ENCODE results near the gene PREX1. TPM values are rescaled to one million over a fixed set of nuclear protein-coding genes. Genes with fewer than 3 reads are reported as not detected.

The PREX1 gene
- total and polyA plus RNA-seq, 4 donors: 29.5 to 121 (median 69.3) TPM

GRCh38 chr20:48676795-48677460, 150.9 kb downstream of the PREX1 start:
- H3K36me3 ChIP-seq (ENCODE audit: control insufficient read depth in 4 of 4, insufficient read depth in 4 of 4, low read length in 4 of 4): peaks cover 0 to 41% (median 0%) of the 10 kb centered on the region in 4 donors
- TF ChIP-seq, protein P1, sequence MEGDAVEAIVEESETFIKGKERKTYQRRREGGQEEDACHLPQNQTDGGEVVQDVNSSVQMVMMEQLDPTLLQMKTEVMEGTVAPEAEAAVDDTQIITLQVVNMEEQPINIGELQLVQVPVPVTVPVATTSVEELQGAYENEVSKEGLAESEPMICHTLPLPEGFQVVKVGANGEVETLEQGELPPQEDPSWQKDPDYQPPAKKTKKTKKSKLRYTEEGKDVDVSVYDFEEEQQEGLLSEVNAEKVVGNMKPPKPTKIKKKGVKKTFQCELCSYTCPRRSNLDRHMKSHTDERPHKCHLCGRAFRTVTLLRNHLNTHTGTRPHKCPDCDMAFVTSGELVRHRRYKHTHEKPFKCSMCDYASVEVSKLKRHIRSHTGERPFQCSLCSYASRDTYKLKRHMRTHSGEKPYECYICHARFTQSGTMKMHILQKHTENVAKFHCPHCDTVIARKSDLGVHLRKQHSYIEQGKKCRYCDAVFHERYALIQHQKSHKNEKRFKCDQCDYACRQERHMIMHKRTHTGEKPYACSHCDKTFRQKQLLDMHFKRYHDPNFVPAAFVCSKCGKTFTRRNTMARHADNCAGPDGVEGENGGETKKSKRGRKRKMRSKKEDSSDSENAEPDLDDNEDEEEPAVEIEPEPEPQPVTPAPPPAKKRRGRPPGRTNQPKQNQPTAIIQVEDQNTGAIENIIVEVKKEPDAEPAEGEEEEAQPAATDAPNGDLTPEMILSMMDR (IDR thresholded peaks at IDR 0.05; ENCODE audit: control extremely low read depth, extremely low read depth): no peak
- 79 to 82% methylated on average over 12 of the region's 12 CpGs for WGBS, 2 donors
- ATAC-seq (ENCODE audit: insufficient read depth, low FRiP score) (no peak), DNase-seq (no peak)
- H3K9me3 ChIP-seq (ENCODE audit: control insufficient read depth in 4 of 4, insufficient read depth in 3 of 4, low read length in 3 of 4): no peaks in the 10 kb centered on the region
- no peak overlapping the region for H3K9ac ChIP-seq (ENCODE audit: insufficient read depth in 1 of 2, low read length in 2 of 2)
- no peaks in the 10 kb centered on the region for H3K27me3 ChIP-seq (ENCODE audit: control insufficient read depth in 3 of 3, insufficient read depth in 3 of 3, low read length in 2 of 3)
- no peak overlapping the region for H3K27ac ChIP-seq (ENCODE audit: low read depth in 1 of 2, low read length in 1 of 2)
- no peak overlapping the region for H3K4me3 ChIP-seq
- peaks cover 0 to 5% (median 3%) of the 10 kb centered on the region in 5 donors for H3K4me1 ChIP-seq (ENCODE audit: control insufficient read depth in 5 of 5, insufficient read depth in 5 of 5, low read length in 5 of 5)

DNA sequence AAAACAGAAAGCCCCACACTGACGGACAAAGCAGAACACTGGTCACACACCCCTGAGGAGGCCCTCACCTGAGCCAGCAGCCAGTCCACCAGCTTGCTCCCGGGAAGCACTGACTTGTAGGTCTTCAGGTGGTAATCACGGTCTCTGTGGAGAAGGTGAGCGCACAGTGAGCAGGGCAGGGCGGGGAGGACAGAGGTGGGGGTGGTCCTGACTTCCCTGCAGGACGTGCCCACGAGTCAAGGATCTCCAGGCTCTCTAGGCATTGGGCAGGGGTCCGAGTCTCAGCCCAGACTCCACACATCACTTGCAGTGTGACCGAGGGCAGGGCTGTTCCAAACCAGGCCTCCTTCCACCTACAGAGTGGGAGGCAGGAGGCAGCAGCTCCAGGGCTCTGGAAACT, 151.7 kb downstream of the PREX1 start:
- Histone ChIP-seq H3K27me3 (ENCODE audit: control insufficient read depth in 3 of 3, insufficient read depth in 3 of 3, low read length in 2 of 3) (peaks cover 0 to 4% (median 0%) of the 10 kb centered on the region in 3 donors), H3K4me1 (ENCODE audit: control insufficient read depth in 5 of 5, insufficient read depth in 5 of 5, low read length in 5 of 5) (no peaks in the 10 kb centered on the region), H3K9ac (ENCODE audit: insufficient read depth in 1 of 2, low read length in 2 of 2) (no peak overlapping the region), H3K4me3 (no peak overlapping the region), H3K9me3 (ENCODE audit: control insufficient read depth in 4 of 4, insufficient read depth in 3 of 4, low read length in 3 of 4) (no peaks in the 10 kb centered on the region), H3K27ac (ENCODE audit: low read depth in 1 of 2, low read length in 1 of 2) (no peak overlapping the region), H3K36me3 (ENCODE audit: control insufficient read depth in 4 of 4, insufficient read depth in 4 of 4, low read length in 4 of 4) (peaks cover 0 to 40% (median 0%) of the 10 kb centered on the region in 4 donors)
- ATAC-seq (ENCODE audit: insufficient read depth, low FRiP score): no peak
- WGBS, 2 donors: 93 to 95% methylated on average over 9 of the region's 9 CpGs
- DNase-seq: no peak
- TF ChIP-seq, protein P1 (IDR thresholded peaks at IDR 0.05; ENCODE audit: control extremely low read depth, extremely low read depth): no peak

DNA sequence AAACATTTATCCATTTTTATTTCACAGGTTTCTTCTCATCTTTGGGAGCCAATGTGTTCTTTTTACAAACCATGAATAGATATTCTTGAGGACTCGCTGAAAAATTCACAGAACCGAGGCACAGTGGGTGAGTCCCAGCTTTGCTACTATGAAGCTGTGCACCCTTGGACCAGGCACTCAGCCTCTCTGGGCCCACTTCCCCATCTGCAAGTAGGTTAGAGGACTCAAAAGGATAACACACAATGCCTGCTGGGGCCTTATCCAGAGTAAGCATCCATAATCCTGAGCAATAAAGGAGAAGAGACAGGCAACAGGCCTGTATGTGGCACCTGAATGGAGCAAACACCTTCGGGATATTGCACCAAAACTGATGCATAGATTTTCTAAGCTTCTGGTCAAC, 153.3 kb downstream of the PREX1 start:
- Histone ChIP-seq H3K4me1 (ENCODE audit: control insufficient read depth in 5 of 5, insufficient read depth in 5 of 5, low read length in 5 of 5) (peaks cover 0 to 6% (median 2%) of the 10 kb centered on the region in 5 donors), H3K9me3 (ENCODE audit: control insufficient read depth in 4 of 4, insufficient read depth in 3 of 4, low read length in 3 of 4) (no peaks in the 10 kb centered on the region), H3K27ac (ENCODE audit: low read depth in 1 of 2, low read length in 1 of 2) (no peak overlapping the region), H3K9ac (ENCODE audit: insufficient read depth in 1 of 2, low read length in 2 of 2) (no peak overlapping the region), H3K27me3 (ENCODE audit: control insufficient read depth in 3 of 3, insufficient read depth in 3 of 3, low read length in 2 of 3) (peaks cover 0 to 4% (median 0%) of the 10 kb centered on the region in 3 donors), H3K4me3 (no peak overlapping the region), H3K36me3 (ENCODE audit: control insufficient read depth in 4 of 4, insufficient read depth in 4 of 4, low read length in 4 of 4) (peaks cover 0 to 34% (median 0%) of the 10 kb centered on the region in 4 donors)
- 85 to 97% methylated on average over 3 of the region's 3 CpGs for WGBS, 2 donors
- ATAC-seq (ENCODE audit: insufficient read depth, low FRiP score) (no peak), DNase-seq (no peak)
- TF ChIP-seq, protein P1 (IDR thresholded peaks at IDR 0.05; ENCODE audit: control extremely low read depth, extremely low read depth): no peak

Measured in lung (tissue), 12 donors.